Measurements from ENCODE around the gene UNC13B. TPM values are rescaled to one million over a fixed set of nuclear protein-coding genes. Genes with fewer than 3 reads are reported as not detected.
"Not testable (repeated sequence)": the region's sequence is repeated elsewhere in the genome, so short reads cannot be mapped to it uniquely, and the experiment has no call there.

The UNC13B gene
- polyA plus RNA-seq, 1 experiment = 12.5 TPM

DNA sequence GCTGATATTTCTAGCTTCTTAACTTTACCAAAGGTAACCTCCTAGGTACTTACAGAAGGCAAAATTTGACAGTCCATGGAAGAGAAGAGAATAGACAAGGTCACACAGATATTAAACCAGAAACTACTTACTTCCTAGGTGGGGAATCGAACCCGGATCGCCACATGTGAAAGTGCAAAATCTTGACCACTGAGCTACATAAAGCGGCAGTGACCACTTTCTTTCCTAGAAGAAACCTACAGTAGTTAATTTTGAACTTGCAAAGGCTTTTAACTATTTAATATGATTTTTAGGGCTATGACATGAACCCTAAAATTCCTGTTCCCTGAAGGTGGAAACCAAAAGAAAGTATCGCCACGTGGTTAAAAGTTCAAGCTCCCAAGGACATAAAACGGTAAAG lies 25.8 kb upstream of the UNC13B start:
- POLR2A ChIA-PET = no interaction called here
- no peak overlapping the region for H3K27ac ChIP-seq (ENCODE audit: low read depth, low read length)

DNA sequence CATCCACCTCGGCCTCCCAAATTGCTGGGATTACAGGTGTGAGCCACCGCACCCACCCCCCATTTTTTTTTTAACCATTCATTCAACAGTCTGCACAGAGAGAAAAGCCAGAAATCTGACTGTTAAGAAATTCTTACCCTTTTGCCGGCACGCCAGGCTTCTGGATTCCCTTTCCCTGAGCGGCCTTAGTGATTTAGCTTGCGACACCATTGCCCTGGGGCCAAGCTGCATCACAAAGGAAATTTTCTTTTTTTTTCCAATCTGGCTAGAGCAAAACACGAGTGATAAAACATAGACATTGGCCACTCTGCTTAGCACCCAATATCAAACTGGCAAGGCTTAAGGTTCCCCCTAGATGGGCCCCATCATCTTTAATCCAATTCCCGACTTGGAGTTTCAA lies 24.9 kb upstream of the UNC13B start:
- peaks cover 14% of the 10 kb centered on the region for H3K9me3 ChIP-seq (ENCODE audit: control insufficient read depth, insufficient read depth, low read length)
- ChIA-PET CTCF (no interaction called here), POLR2A (no interaction called here)
- TF ChIP-seq, protein P1, sequence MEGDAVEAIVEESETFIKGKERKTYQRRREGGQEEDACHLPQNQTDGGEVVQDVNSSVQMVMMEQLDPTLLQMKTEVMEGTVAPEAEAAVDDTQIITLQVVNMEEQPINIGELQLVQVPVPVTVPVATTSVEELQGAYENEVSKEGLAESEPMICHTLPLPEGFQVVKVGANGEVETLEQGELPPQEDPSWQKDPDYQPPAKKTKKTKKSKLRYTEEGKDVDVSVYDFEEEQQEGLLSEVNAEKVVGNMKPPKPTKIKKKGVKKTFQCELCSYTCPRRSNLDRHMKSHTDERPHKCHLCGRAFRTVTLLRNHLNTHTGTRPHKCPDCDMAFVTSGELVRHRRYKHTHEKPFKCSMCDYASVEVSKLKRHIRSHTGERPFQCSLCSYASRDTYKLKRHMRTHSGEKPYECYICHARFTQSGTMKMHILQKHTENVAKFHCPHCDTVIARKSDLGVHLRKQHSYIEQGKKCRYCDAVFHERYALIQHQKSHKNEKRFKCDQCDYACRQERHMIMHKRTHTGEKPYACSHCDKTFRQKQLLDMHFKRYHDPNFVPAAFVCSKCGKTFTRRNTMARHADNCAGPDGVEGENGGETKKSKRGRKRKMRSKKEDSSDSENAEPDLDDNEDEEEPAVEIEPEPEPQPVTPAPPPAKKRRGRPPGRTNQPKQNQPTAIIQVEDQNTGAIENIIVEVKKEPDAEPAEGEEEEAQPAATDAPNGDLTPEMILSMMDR (IDR thresholded peaks at IDR 0.05; ENCODE audit: low read depth, low read length) = no peak
- H3K27me3 ChIP-seq (ENCODE audit: control insufficient read depth, insufficient read depth, low read length) = peaks cover 4% of the 10 kb centered on the region
- H3K27ac ChIP-seq (ENCODE audit: low read depth, low read length) = no peak overlapping the region
- DNase-seq (ENCODE audit: low read depth, low spot score) = no peak
- no peak overlapping the region for H3K4me3 ChIP-seq (ENCODE audit: low read depth, low read length)

More for the DNA sequence above, 25.8 kb upstream of the UNC13B start:
- Histone ChIP-seq H3K4me3 (ENCODE audit: low read depth, low read length) (no peak overlapping the region), H3K27me3 (ENCODE audit: control insufficient read depth, insufficient read depth, low read length) (peaks cover 4% of the 10 kb centered on the region), H3K9me3 (ENCODE audit: control insufficient read depth, insufficient read depth, low read length) (peaks cover 7% of the 10 kb centered on the region; the same call in 1 of the 2 replicates)
- DNase-seq (ENCODE audit: low read depth, low spot score) = no peak
- CTCF ChIA-PET = interaction anchor here (0.7 to 1.4 kb wide), 2 partner anchors 124 to 343 kb away, joined by 3 to 5 read pairs; no protein-coding TSS in a partner anchor
- TF ChIP-seq, protein P1 (IDR thresholded peaks at IDR 0.05; ENCODE audit: low read depth, low read length) = no peak

DNA sequence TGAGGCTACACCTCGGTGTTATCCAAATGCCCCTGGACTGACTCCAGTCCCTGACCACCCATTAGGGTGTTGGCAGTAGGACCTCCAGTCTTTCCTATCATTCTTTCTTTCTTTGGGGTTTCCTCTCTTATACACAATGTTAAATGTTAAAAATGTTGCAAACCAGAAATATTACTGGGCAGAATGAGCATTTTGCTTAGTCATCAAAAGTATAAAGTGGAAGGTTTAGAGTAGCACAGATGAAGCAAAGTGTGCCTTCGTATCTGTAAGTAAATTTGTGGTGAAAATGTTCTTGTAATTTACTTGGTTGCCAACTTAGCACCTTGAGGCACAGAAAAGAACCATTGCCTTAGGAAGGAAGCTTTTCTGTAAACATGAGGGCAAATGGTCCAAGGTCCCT lies 21.7 kb upstream of the UNC13B start:
- no peak for DNase-seq (ENCODE audit: low read depth, low spot score)
- peaks cover 29% of the 10 kb centered on the region for H3K9me3 ChIP-seq (ENCODE audit: control insufficient read depth, insufficient read depth, low read length)
- TF ChIP-seq, protein P1 (IDR thresholded peaks at IDR 0.05; ENCODE audit: low read depth, low read length) = no peak
- POLR2A ChIA-PET = no interaction called here
- CTCF ChIA-PET = no interaction called here
- no peak overlapping the region for H3K4me3 ChIP-seq (ENCODE audit: low read depth, low read length)
- peaks cover 4% of the 10 kb centered on the region for H3K27me3 ChIP-seq (ENCODE audit: control insufficient read depth, insufficient read depth, low read length)
- no peak overlapping the region for H3K27ac ChIP-seq (ENCODE audit: low read depth, low read length)

DNA sequence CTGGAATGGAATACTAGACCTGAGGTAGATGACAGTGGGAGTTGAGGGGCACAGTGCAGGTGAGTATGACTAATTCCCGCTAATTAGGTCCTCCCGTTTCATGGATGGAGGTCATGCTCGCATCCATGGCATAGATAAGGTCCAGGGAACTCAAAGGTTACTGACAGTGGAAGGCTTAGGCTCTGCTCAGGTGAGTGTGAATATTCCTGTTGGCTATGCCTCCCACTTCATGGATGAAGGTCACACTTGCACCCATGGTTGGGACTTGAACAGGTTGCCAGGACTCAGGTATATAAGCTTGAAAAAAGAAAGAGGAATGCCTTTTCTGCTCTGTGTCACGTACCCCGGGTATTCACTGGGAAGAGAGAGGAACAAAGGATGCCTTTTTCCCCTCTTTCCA lies 19.8 kb upstream of the UNC13B start:
- Histone ChIP-seq H3K4me3 (ENCODE audit: low read depth, low read length) (no peak overlapping the region), H3K27me3 (ENCODE audit: control insufficient read depth, insufficient read depth, low read length) (no peaks in the 10 kb centered on the region), H3K27ac (ENCODE audit: low read depth, low read length) (no peak overlapping the region), H3K9me3 (ENCODE audit: control insufficient read depth, insufficient read depth, low read length) (peaks cover 32% of the 10 kb centered on the region)
- ChIA-PET POLR2A (no interaction called here), CTCF (no interaction called here)
- TF ChIP-seq, protein P1 (IDR thresholded peaks at IDR 0.05; ENCODE audit: low read depth, low read length) = no peak
- DNase-seq (ENCODE audit: low read depth, low spot score) = no peak

DNA sequence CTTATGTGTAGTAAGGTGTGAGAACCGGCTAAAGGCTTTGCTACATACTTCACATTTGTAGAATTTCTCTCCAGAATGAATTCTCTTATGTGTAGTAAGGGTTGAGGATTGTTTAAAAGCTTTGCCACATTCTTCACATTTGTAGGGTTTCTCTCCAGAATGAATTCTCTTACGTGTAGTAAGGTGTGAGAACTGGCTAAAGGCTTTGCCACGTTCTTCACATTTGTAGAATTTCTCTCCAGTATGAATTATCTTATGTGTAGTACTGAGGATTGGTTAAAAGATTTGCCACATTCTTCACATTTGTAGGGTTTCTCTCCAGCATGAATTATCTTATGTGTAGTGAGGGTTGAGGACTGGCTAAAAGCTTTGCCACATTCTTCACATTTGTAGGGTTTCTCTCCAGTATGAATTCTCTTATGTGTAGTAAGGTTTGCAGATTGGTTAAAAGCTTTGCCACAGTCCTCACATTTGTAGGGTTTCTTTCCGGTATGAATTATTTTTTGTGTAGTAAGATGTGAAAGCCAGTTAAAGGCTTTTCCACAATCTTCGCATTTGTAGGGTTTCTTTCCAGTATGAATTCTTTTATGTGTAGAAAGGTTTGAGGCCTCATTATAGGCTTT lies 13.8 kb upstream of the UNC13B start:
- DNase-seq (ENCODE audit: low read depth, low spot score); POLR2A ChIA-PET; H3K27me3 ChIP-seq (ENCODE audit: control insufficient read depth, insufficient read depth, low read length); H3K4me3 ChIP-seq (ENCODE audit: low read depth, low read length); H3K27ac ChIP-seq (ENCODE audit: low read depth, low read length); CTCF ChIA-PET: not testable (repeated sequence)
- peaks cover 25% of the 10 kb centered on the region for H3K9me3 ChIP-seq (ENCODE audit: control insufficient read depth, insufficient read depth, low read length)

All from AG04450 (cell line).